HFFc6 (cell line): Measurements from ENCODE around the gene MIX23. TPM values are rescaled to one million over a fixed set of nuclear protein-coding genes. Genes with fewer than 3 reads are reported as not detected.

Experiments
- DNase-seq: peaks from one replicate; pipeline ENCODE4 v3.0.0-alpha.2; 2018
- H3K27ac Mint-ChIP-seq: 2 replicates; pipeline ENCODE4 v1.8.0; 2020; ENCODE audit warnings: mild to moderate bottlenecking, mixed read lengths
- H3K27me3 Mint-ChIP-seq: 2 replicates; pipeline ENCODE4 v1.8.0; 2021; ENCODE audit warnings: mild to moderate bottlenecking, moderate library complexity, mixed read lengths; ENCODE audit not compliant: insufficient read depth
- H3K36me3 Mint-ChIP-seq: 2 replicates; pipeline ENCODE4 v1.8.0; 2021; ENCODE audit warnings: low read depth, mixed read lengths
- H3K4me1 Mint-ChIP-seq: 2 replicates; pipeline ENCODE4 v1.8.0; 2020; ENCODE audit warnings: low read depth, mixed read lengths
- H3K4me3 Mint-ChIP-seq: 2 replicates; pipeline ENCODE4 v1.8.0; 2020; ENCODE audit warnings: mild to moderate bottlenecking, moderate library complexity, mixed read lengths
- H3K9me3 Mint-ChIP-seq: 2 replicates; pipeline ENCODE4 v1.8.0; 2020; ENCODE audit warnings: mild to moderate bottlenecking, mixed read lengths
- CTCF ChIP-seq: fragments of 200-600 bp; sonication (generic); IDR thresholded peaks from 2 replicates; pipeline ENCODE4 v1.5.0; 2021; ENCODE audit warnings: antibody characterized with exemption, mild to moderate bottlenecking
- total RNA-seq, 6 experiments: library from RNA; stranded (reverse); fragmentation: NEBNext Ultra II Directional; extraction: Animal tissue kit (Norgen Biotek cat#: 25700); gene quantifications; 2 replicates in 1 of 6; 3 replicates in 5 of 6; pipeline ENCODE4 v1.2.3, GENCODE V29; 2021

The MIX23 gene
- total RNA-seq, 6 experiments from 2014 or later: 29.8 to 43.6 (median 40.6) TPM

DNA sequence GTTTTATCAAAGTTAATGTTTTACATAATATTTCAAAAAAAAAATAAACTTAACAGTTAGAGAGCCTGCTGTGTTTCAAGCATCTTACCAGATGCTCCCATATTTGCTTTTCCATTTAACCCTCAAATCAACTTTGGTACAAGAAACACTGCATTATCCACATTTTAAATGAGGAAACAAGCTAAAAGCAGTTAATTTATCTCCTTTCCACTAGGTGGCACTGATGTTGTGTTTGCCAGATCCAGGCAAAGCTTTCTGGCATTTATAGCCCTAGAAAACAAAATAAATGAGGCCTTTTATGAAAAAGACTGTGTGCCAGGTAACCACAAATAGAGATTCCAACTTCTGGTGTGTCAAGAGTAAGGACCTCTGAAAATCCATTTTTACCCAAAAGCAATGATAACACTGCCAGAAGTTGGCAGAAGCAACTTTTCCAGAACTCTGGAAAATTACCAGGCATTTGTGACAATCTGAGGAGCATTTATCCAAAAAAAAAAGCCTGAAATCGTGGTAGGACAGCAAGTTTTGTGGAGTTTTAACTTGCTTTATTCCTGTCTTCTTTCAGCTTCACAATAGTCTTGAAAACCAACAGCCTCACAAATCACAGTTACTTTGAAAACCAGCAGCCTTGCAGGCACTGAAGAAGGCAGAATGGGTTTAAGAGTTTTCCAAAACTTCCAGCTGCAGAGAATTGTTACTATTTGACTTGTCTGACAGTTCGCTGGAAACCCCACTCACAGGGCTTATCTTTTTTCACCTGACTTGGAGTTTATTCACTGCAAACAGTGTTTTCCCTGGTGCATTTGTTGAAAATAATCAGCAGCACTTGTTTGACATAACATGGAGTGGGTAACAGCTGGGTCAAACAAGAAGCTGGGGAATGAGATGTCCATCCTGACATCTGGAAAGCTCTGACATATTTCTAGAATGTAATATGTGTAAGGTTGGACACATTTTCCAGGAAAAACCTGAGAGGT is 10.1 kb upstream of the MIX23 start:
- peak; percentile 88 for TF ChIP-seq CTCF
- Mint-ChIP-seq H3K4me3 (no peak overlapping the region), H3K27me3 (no peaks in the 10 kb centered on the region), H3K9me3 (no peaks in the 10 kb centered on the region), H3K27ac (peak overlapping the region; percentile 84), H3K36me3 (no peaks in the 10 kb centered on the region), H3K4me1 (peaks cover 48% of the 10 kb centered on the region)
- peak; percentile 61 for DNase-seq

- Mint-ChIP-seq H3K27ac (no peak overlapping the region), H3K4me1 (peaks cover 40% of the 10 kb centered on the region), H3K9me3 (no peaks in the 10 kb centered on the region), H3K4me3 (no peak overlapping the region), H3K27me3 (no peaks in the 10 kb centered on the region), H3K36me3 (no peaks in the 10 kb centered on the region)
- no peak for TF ChIP-seq CTCF
- no peak for DNase-seq
Observed at GRCh38 chr3:122391681-122392446, 8.8 kb upstream of the MIX23 start.

GRCh38 chr3:122390665-122391064 is 7.6 kb upstream of the MIX23 start:
- no peak for TF ChIP-seq CTCF
- DNase-seq: no peak
- H3K36me3 Mint-ChIP-seq: peaks cover 4% of the 10 kb centered on the region; the same call in 1 of the 2 replicates
- H3K9me3 Mint-ChIP-seq: no peaks in the 10 kb centered on the region
- H3K27ac Mint-ChIP-seq: no peak overlapping the region
- H3K4me1 Mint-ChIP-seq: peaks cover 30% of the 10 kb centered on the region
- H3K4me3 Mint-ChIP-seq: no peak overlapping the region
- no peaks in the 10 kb centered on the region for H3K27me3 Mint-ChIP-seq

DNA sequence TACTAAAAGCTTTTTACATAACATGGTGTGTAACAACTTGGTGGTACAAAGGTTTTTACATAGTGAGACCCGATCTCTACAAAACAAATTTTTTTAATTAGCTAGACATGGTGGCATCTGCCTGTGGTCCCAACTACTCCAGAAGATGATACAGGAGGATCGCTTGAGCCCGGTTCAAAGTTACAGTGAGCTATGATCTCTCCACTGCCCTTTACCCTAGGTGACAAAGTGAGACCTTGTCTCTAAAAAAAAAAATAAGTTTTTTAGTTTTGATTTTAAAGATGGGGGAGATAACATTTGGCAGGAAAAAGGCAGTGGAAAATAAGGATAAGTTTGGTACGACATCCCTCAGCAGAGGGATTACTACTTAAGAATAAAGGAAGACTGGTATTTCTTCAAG is 6.9 kb upstream of the MIX23 start:
- peaks cover 28% of the 10 kb centered on the region for H3K4me1 Mint-ChIP-seq
- H3K9me3 Mint-ChIP-seq: no peaks in the 10 kb centered on the region
- H3K27ac Mint-ChIP-seq: no peak overlapping the region
- DNase-seq: no peak
- no peaks in the 10 kb centered on the region for H3K27me3 Mint-ChIP-seq
- TF ChIP-seq CTCF: no peak
- peaks cover 4% of the 10 kb centered on the region; the same call in 1 of the 2 replicates for H3K36me3 Mint-ChIP-seq
- H3K4me3 Mint-ChIP-seq: no peak overlapping the region

DNA sequence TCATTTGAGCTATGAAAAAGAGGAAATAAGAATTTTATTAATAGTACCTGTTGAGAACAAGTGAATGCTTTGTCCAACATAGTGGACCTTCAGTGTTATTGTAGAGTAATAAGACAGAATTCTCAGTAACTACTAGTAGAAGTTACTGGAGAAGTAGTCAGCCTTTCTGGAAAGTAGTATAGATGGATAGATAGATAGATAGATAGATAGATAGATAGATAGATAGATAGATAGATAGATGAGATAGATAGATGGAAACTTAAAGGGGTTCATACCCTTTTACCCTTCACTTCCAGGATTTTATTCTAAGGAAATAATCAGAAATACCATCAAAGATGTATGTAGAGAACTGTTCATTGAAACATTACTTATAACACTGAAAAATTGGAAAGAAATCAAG is 6.2 kb upstream of the MIX23 start:
- no peaks in the 10 kb centered on the region for H3K27me3 Mint-ChIP-seq
- peaks cover 4% of the 10 kb centered on the region; the same call in 1 of the 2 replicates for H3K36me3 Mint-ChIP-seq
- no peak for DNase-seq
- no peaks in the 10 kb centered on the region for H3K9me3 Mint-ChIP-seq
- no peak for TF ChIP-seq CTCF
- no peak overlapping the region for H3K27ac Mint-ChIP-seq
- H3K4me3 Mint-ChIP-seq: no peak overlapping the region
- peaks cover 25% of the 10 kb centered on the region for H3K4me1 Mint-ChIP-seq
